ENCODE data around the gene TRAPPC3.
"Not testable (repeated sequence)": the region's sequence is repeated elsewhere in the genome, so short reads cannot be mapped to it uniquely, and the experiment has no call there.

The TRAPPC3 gene

DNA sequence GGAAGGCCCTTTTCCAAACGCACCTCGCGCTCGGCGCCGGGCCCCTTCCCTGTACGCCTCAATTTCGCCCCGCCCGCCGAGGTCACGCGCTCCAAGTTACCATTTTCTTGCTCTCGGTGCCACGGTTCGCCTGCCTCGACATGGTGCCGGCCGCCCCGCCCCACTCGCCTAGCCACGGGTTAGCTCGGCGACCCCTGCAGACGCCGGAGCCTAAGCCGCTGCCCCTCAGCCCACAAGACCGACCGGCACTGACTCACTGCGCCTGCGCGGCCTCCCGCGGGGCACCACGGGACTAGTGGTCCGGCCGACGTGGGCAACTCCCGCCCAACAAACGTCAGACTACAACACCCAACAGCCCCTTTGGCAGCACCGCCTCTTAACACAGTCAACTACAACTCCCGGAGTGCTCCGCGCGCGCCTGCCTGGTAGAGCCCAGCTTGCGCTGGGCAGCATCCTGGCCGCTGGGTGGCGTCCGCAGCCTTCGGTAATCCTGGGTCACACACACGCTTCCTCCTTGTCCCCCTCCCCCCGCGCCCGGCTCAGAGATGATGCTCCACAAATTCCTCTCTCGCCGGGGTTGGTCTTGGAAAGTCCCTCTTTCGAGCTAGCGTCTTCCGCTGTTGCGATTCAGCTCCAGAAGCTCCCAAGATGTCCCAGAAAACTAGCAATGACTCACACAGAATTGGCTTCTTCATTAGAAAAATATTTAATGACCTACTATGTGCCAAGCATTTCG is at the start of gene TRAPPC3:
TSS of gene TRAPPC3 (minus strand) at position 250 of the 736 bp plus-strand sequence. CDS start at position 142, 108 bp downstream.
- DNase-seq, result peak; percentile 97

GRCh38 chr1:36198641-36199040 is 49.4 kb upstream of the TRAPPC3 start:
- DNase-seq, result no peak

- DNase-seq, result not testable (repeated sequence)
These were observed 47.5 kb upstream of the TRAPPC3 start for GRCh38 chr1:36196805-36197204.

- peak; percentile 78 for DNase-seq
These were observed 38.7 kb upstream of the TRAPPC3 start for GRCh38 chr1:36187800-36188593.

DNA sequence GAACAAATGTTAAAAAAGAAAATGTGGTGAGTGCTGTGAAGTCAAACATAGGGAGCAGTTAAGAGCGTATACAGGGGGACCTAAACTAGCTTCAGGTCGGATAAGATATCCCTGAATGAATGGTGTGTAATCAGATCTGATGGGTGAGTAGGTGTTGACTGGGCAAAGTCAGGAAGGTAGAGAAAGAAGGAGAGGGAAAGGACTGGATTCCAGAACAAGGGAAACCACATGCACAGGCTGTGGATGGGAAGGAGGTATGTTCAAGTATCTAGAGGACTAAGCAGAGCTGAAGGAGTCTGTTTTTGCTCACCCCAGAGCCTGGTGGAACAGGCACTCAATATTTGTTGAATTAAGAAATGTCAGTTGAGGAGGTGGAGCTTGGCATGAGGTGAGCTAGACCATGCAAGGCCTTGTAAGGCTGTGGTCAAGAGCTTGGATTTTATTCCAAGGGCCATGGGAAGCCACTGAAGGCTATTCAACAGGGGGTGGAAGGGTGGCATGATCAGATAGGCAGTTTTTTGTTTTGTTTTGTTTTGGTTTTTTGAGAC is 34.1 kb upstream of the TRAPPC3 start:
- DNase-seq, result no peak

- no peak for DNase-seq
These were observed 33.4 kb upstream of the TRAPPC3 start for GRCh38 chr1:36182734-36183133.

- DNase-seq, result no peak
These were observed 29.9 kb upstream of the TRAPPC3 start for GRCh38 chr1:36179220-36179600.

DNA sequence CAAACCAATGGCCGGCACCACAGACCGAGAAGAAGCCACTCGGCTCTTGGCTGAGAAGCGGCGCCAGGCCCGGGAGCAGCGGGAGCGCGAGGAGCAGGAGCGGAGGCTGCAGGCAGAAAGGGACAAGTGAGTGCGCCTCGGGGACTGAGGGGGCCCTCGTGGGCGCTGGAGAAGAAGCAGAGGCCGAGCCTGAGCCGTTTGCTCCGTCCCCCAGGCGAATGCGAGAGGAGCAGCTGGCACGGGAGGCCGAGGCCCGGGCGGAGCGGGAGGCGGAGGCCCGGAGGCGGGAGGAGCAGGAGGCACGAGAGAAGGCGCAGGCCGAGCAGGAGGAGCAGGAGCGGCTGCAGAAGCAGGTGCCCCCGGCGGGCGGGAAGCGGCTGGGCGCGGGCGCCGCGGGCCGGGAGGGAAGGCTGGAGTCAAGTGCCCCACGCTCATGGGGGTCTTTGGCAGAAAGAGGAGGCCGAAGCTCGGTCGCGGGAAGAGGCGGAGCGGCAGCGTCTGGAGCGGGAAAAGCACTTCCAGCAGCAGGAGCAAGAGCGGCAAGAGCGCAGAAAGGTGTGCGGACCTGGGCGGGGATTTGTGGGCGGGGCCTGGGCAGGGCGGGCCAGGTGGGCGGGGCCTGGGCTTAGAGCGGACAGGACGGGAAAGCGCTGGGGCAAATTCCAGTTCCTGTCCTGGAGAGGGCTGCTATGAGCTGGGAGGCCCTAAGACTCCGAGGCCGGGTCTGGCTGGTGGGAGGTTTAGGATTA is 29.4 kb upstream of the TRAPPC3 start:
- DNase-seq, result no peak

GRCh38 chr1:36177589-36178431 is 28.5 kb upstream of the TRAPPC3 start:
- DNase-seq, result no peak

- no peak for DNase-seq
These were observed 27.0 kb upstream of the TRAPPC3 start for GRCh38 chr1:36176106-36176949.

DNA sequence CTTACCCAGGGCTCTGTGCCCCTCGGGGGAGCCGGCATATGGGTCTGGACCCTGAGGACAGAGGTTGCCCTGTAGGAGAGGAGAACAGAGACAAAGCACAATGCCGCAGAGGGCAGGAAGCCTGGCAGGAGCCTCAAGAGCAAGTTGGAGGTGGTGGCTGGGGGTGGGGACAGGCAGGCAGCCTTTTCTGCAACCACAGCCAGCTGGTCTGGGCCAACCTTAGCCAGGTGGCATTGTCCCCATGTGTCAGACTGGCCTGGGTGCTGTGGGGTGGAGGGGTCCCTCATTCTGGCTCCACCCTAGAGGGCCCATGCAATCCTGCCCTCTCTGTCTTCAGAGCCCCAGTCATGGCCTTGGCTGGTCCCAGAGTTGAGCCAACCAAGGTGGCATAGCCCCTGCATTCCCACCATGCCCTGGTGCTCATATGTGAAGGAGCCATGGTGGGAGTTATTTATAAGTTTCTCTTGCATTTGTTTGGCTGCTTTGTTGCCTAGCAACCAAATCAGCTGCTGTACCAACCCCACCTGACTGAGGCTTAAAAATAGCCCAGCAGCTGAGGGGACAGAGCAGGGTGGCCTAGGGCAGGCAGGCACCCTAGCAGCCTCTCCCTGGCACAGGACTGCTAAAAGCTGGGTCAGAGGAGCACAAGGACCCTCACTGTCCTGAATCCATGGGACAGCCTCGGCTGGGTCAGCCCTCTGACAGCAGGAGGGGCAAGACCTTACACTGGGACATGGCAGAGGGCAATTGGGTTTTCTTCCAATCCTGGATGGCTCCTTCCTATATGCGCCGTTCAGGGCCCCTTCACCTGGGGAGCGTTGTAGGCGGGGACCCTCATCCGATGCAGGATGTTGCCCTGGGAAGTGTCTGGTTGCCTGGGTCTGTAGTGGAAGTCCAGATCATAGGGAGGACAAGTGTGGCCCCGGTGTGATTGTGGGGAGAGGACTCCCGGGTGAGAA is 26.1 kb upstream of the TRAPPC3 start:
- peak; percentile 23 for DNase-seq

- no peak for DNase-seq
These were observed 25.4 kb upstream of the TRAPPC3 start for GRCh38 chr1:36174713-36175112.

DNA sequence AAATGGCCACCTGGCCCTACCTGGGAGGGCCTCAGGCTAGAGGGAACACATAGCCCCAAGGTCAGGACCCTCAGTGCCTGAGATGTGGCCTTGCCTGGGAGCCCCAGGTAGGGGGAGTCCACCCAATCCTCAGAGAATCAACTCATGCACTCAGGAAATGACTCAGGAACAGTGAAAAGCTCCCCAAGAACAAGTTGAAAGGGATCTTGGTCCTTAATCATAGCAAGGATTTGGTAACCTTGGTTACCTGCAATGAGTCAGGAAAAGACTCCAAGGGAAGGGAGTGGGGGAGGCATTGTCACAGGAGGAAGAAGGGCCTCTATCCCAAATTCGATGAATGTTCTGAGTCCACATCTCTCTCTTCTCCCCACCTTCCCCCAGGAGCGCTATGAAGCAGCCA is 23.7 kb upstream of the TRAPPC3 start:
- DNase-seq, result no peak

GRCh38 chr1:36172017-36172747 is 22.9 kb upstream of the TRAPPC3 start:
- DNase-seq, result no peak

GRCh38 chr1:36170643-36171412 is 21.5 kb upstream of the TRAPPC3 start:
- DNase-seq, result no peak

GRCh38 chr1:36168514-36168913 is 19.2 kb upstream of the TRAPPC3 start:
- DNase-seq, result no peak

GRCh38 chr1:36166938-36167905 is 17.9 kb upstream of the TRAPPC3 start:
- no peak for DNase-seq
